Activated CD4-positive, CD25-positive, alpha-beta regulatory T cell treated with anti-CD3 and anti-CD28 coated beads, Interleukin-2, amount 50 U/mL, for 72 hours (primary cell): ENCODE results near the gene MEIS1.
"Not testable (repeated sequence)": the region's sequence is repeated elsewhere in the genome, so short reads cannot be mapped to it uniquely, and the experiment has no call there.

Experiments used
- DNase-seq: peaks from one replicate; pipeline ENCODE4 v3.0.0; 2021

The MEIS1 gene

DNA sequence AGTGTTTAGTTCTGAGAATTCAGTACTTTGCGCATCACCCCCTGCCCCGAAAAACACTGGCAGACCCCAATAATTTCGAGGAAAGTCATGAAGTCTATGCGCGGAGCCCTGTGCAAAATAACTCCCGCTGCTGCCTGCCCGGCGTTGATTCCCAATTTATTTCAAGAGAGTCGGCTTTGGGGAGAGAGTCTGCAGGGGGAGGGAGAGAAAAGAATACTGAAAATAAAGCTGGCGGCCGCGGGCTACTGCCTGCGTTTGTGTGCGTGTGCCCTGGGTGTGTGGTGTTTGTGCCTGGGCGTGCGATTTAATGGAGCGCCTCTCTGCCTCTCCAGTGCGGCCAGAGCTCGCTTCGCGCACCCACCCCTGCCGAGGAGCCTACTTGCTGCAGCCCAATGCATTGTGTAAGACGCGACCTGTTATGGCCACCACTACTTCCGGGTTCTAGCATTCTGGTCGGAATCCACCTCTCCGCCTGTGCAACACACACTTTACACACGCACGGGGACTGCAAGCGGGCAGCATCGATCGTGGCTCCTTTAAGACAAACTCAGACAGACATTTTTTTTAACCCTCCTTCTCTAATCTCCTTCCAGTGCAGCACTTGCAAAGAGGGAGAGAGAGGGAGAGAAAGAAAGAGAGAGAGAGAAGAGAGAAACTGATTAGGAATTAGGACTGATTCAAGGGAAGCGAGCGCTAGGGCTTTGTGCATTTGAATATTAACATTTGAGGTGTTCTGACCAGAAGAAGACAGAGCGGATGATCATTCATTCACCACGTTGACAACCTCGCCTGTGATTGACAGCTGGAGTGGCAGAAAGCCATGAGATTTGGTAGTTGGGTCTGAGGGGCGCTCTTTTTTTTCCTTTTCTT is at the start of gene MEIS1:
Gene MEIS1, plus strand, starts transcription at position 447 of the 870 bp plus-strand sequence. CDS start 732 bp downstream, outside the sequence.
- DNase-seq: no peak

DNA sequence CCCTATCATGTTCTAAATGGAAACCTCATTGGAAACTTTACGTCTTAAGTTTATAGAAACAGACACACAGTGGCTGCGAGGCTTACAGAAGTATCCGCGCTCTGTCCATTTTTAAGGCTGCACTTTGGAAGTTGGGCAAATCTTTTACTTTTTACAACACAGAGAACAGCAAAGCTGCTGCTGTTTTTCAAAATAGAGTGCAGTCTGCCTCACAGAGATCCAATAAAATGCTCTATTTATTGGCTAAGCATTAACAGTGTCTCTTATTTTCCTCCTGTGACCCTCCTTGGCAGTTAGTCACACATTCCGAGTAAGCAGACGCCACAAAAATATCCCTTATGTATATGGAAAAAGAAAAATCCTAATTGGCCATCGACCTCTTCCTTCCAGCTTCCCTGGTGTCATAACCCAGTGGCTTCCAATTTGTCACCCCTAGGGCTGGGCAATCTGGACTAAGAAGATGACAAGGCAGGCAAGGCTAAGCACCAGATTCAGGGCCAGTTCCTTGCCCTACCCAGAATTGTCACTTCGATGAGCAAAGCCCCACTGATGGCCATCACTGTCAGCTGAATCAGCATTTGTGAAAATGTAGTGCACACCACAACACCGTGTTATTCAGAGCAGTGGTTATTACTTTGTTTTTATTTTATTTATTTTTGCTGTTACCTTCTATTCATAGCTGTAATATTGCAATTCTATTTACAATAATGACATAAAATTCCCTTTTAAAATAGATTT is 47.7 kb upstream of the MEIS1 start:
- DNase-seq: no peak

DNA sequence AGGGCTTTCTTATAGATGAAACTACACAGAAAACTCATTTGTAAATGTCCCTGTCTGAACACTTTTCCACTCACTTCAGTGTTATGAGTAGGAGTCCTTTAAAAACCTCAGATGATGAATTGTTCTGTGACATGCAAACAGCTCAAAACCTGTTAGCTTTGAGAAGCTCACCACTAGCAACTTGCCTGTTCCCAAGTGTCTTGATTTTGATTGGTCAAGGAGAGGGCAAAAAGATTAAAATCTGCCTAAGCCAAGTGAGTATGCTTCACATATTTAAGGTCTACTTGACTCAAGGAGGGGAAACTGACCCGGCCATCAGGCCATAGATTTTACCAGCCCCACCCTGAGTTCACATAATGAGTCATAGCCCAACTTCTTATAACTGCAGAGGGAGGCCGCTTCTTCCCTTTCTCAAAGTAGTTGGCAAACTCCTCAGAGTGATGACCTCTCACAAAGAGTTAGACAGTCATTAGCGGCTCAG is 45.2 kb upstream of the MEIS1 start:
- DNase-seq: no peak

DNA sequence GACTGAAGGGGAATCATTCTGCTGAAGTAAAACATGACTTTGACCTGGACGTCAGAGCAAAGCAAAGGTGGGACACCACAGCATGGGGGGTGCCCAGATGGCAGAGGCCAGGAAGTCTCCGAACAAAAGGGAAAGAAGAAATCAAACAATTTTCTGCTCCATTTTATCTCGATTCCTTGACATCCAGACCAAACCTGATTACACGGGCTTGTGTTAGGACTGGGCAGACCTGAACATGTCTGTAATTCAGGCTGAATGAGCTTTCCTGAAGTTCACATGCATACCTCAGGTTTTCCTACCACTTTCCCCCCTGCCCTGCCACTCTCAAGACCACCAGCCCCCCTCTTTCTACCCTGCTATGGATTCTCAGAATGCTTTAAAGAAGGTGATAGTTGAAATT is 44.8 kb upstream of the MEIS1 start:
- DNase-seq: no peak

DNA sequence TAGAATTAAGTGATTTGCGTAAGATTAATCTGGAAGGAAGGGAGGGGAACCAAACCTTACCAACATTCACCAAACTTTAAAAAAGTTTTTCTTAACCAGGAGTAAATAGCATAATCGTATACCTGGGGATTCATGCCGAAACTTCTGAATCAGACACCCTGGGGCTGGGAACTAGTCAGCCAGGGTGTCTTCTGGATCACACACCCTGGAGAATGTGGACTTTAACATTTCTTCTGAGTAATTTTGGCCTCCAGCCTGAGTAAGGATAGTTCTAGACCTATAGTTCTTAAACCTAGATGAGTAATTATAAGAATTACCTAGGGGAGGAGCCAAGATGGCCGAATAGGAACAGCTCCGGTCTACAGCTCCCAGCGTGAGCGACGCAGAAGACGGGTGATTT is 44.1 kb upstream of the MEIS1 start:
- no peak for DNase-seq

DNA sequence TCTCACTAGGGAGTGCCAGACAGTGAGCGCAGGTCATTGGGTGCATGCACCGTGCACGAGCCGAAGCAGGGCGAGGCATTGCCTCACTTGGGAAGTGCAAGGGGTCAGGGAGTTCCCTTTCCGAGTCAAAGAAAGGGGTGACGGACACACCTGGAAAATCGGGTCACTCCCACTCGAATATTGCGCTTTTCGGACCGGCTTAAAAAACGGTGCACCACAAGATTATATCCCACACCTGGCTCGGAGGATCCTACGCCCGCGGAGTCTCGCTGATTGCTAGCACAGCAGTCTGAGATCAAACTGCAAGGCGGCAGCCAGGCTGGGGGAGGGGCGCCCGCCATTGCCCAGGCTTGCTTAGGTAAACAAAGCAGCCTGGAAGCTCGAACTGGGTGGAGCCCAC is 43.7 kb upstream of the MEIS1 start:
- not testable (repeated sequence) for DNase-seq

DNA sequence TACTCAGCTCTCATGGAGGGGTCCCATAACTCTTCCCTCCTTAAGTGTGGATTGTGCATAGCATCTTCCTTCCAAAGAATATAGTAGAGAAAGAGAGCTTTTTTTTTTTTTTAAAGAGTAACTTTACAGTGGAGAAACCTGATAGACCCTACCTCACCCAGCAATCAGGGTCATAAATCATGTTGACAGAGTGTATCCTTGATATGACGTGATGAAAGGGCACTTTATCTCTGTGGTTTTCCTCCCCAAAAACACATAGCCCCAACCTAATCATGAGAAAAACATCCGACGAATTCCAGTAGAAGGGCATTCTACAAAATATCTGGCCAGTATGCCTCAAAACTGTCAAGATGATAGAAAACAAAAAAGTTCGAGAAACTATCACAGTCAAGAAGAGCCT is 29.5 kb upstream of the MEIS1 start:
- no peak for DNase-seq

DNA sequence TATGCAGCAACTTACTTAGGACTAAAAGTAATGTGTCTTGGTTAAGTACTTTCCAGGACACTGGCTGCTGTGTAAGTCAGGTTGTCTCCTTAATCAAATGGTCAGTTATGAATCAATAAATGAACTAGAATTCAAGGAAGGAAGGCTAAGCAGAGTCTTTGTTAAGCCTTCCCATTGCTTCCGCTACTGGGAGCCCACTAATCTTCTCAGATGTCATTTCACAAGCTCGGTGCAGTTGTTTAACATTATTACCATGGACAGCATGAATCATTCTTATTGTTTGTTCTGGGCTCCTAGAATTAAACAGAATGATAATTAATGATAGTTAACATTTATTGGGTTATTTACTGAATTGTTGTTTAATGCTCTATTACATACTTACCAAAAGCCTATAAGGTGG is 26.0 kb upstream of the MEIS1 start:
- no peak for DNase-seq

DNA sequence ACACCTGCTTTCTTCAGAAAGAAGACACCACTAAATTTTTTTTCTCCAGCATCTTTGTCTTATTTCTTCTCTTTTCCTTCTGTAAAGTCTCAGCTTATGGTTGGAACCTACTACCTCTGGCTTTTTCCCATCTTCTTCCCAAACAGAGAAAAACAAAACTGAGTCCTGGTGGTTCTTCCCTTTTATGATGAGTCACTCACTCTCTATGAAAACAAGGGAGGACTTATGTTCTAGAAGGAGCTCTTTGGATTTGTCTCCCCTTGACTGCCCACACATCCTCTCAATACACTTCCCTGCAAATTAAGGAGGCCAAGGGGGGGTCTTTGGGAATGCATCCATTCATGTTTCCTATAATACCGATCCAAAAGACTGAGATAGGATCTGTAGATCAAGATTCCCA is 22.1 kb upstream of the MEIS1 start:
- DNase-seq: no peak

DNA sequence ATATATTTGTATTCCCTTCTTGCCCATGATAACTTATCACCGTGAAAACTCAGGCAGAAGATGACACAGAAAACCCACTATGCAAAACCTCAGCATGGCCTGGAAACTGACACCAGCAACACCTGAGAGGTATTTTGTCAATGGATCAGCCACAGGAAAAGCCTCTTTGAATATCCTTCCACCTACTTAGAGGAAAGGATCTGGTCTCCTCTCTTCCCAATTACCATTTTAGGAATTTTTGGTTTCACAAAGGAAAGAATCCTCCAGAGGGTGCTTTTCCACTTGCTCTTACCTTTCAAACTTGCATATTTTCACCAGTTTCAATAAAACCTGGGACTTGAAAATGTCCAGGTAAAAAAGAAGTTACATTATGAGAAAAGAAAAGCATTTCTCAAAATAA is 20.0 kb upstream of the MEIS1 start:
- no peak for DNase-seq

DNA sequence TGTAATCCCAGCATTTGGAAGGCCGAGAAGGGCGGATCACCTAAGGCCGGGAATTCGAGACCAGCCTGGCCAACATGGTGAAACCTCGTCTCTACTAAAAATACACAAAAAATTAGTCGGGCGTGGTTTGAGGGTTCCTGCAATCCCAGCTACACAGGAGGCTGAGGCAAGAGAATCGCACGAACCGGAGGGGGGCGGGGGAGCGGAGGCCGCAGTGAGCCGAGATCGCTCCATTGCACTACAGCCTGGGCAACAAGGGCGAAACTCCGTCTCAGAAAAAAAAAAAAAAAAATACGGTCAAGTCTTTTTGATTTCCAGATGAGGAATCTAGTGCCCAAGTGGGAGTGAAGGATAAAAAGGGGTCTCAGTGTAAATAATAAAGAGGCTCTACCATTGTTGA is 16.5 kb upstream of the MEIS1 start:
- DNase-seq: no peak

DNA sequence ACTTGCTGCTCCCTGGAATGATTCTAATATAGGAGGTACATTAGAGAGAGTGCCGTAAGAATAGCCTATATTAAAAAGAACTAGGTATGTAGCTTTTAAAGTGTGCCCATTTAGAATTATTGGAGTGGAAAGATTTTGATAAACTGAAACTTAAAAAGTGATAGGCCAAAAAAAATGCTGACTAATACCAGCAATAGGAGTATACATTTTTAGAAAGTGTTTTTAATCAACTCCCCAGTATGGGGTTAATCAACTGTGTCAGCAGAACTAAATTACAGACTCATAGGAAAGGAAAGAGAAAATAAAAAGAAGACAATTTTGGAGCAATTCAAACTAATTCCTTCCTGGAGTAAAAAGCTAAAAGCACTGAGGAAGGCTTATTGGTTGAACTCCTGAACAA is 13.3 kb upstream of the MEIS1 start:
- DNase-seq: no peak

DNA sequence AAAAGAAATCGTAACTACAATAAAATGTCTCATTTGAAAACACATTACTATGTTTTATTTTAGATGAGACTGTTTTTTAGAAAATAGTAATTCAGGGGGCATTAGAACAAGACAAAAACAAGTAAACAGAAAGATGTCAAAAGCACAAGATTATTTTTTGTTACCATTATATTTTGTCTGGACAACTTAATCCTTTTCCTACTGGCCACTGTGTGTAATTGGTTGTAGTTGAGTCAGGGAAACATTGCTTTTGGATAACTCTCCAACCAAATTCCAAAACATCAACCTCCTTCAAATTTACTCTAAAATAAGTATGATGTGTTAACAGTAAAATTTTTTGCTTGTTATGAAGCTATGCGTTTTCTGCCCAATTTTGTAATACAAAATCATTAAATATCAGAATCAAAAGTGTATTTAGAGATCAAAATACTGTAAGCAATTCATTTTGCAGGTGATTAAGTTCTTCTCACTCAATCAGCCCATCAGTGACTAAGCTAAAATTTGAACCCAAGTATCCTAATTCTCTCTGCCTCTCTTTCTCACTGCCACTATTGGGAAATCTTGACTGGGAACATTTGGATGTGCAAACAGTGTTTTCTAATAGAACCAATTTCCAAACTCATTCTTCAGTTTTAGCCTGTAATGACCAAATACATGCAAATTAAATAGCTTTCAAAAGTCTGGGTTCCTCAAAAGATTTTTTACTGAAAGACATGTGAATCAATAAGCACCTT is 11.4 kb upstream of the MEIS1 start:
- no peak for DNase-seq

DNA sequence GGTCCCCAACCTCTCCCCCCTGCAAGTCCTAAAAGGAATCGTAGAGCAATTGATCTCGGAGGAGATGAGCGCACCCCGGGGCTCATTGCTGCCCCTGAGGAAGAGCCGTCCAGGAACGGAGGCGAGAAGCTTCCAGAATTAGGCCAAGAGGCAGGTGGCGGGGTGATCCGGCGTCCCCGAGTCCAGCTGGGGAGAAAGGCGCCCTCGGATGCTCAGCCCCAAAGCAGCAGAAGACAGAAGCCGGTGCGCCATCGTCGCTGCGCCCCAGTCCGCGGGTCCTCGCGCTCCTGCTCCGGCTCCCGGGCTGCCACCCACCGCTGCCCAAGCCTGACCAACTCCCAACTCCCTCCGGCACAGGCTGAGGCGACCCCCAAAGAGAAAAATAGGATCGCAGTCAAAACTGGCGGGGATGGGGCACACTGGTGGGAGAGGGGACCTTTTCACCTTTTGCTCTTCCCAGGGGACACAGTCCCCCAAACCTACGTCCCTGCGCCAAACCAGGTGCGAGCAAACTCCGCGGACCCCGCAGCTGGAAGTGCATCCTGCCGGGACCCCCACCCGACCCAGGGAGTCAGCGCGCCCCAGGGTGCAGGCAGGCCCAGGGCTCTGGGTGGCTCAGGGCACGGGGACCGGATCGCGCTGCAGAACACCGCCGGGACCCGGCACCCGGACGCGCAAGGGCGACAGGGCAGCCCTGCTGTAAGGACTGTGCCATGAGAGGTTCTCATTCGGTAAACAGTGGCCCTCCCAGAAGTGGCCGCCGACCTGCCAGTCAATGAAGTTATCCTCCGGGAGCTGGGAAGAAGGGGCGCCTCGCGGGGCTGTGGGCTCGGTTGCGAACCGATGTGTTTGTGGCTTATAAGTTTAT is 8.4 kb upstream of the MEIS1 start:
- DNase-seq: no peak

DNA sequence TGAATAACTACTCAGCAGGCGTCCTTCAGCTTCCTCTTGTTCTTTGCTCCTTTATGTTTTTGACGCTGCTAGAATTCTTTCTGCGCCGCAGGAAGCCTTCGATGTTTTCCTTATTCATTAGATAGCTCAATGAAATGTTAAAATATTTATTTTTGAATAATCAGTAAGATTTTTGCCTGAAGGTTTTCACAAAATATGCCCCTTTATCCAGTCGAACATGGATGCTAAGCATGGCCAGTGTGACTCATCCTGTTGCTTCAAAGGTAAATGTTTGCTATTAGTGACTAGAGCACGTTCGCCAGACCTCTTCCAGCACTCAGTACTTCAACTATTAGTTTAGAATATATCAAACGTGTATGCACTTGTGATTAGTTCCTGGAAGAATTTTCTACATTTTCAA is 7.6 kb upstream of the MEIS1 start:
- no peak for DNase-seq

DNA sequence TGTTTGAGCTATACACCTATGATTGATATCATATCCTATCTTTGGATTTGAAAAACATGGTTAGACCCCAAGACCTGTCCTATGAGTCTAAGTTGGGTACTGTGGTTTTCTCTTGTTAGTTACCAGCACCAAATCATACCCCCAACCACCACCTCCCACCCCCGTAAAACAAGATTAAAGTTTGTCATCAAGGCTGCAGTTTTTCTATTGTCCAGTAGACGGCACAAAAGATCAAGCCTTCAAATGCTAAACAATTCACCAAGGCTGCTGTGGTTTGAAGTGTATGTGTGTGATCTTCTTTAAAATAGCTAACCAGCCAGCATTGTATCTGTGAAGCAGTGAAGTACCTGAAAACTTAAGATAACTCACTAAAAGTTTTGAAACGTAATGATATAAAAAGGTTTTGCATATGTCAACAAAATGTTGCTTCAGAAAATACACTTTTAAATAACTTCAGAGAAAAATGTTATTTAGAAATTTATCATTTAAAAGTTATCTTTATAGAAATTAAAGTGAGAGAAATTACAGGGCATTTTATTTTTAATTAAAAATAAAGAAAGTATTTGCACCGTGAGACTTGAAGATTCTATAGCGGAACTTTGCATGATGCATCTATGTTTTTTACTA is 5.8 kb upstream of the MEIS1 start:
- no peak for DNase-seq

DNA sequence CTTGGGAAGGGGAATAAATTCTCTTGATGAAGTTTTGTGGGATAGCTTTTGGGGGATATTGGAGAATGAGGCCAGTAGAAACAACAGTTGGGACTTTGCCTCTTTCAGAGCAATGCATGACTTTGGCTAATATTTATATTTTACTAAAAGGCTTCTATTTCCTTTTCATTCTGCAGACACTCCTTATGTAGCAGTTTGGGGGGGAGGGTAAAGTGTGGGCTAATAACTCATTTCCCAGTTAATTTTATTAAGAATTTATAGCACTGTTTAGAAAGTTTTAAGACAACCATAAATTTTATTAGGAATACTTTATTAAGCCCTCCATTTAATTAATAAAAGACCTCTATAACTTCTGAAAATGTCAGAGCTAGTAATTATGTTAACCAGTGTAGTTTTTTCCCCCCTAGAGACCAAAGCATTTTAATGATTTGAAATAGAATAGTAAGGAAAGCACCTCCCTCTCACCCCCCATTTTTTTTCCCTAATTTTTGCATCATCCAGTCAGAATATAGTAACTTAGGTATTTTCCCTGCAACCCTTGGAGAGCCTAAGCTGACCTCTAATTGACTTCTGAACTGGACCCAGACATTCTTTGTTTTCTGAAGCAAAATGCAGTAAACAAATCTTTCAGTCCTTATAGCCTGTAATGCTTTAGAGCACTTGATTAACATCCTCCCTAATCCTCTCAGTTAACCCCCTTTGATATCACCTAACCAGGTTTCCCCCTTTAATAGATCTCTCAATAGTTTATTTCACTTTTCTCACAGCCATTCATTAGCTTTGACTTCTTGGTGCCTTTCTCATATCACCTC is 5.0 kb upstream of the MEIS1 start:
- no peak for DNase-seq

DNA sequence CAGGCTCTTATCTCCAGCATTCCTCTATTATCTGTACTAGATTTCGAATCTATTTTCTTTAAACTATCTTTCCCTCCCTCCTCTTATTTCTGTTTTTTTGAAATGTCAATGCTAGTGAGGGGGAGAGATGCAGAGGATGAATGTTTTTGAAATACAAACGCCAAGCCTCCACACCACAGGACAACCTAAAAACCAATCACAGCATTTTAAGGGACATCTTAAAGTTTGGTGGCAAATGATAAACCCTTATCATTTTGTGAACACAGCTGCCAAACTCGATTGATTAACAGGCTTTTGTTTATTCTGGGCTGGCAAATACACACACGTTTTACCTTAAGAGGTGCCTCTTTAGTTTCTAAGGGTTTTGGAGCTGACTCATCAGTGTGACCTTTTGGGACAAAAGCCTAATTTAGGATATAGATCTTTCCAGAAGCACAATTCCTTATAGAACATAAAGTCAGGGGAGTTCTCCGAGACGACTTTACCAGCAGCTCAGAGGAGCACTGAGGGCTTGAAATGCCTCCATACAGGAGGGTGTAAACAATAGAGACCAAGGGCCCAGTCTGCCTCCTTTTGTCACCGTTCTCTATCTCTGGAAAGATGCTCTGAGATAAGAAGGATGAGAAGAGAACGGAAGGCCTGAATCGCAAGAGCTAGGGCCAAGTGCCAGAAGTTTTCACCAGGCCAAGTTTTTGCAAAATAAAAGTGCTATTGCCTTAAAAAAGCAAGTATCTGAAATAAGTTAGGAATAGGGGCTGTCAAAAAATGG is 4.2 kb upstream of the MEIS1 start:
- DNase-seq: no peak

DNA sequence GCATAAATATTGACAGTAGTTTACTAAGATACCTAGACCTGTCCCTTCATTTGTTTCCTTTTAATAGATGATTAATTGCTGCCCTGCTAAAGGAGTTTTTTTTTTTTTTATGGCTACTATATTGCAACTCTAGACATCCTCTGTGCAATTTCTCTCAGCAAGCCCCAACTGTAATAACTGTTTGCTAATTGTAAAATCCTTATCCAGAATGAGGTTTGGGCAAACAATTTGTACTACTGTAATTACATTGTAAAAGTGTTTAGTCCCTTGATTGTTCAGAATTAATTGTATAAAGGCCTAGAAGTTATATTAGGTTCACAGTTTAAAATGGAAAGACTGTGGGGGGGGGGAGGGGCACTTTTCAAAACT is 3.7 kb upstream of the MEIS1 start:
- no peak for DNase-seq

DNA sequence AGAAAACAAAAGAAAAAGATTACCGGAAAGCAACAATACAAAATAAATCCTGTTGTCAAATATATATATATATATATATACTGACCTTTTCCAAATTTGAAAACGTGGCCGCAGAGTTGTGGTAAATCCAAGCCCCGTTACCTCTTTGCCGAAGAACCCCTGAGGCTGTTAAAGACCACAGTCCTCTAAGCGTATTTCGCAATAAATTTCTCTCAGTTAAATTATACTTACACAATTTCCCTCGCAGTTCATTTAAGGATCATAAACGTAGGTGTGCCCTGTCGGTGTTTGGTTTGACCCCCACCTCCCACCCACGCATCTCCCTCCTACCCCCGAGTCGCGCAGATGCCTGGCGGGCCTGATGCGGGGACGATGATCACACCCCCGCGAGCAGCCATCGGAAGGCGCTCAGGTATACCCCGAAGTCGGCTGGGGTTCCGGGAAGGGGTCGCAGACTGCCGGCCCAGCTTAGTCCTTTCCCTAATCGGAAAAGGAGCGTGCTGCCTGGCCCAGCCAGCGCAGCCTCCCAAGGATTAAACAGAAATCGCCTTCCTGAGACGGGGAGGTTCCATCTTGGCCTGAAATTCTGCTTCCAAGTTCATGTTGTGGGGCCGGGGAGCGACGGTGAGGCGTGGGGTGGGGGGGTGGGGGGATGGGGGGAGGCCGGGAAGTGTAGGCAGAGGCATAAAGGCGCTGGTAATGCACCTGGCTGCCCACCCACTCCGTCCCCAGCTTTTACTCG is 2.9 kb upstream of the MEIS1 start:
- DNase-seq: no peak
